GM12878 (cell line): ENCODE data around the gene S100A12. TPM values are rescaled to one million over a fixed set of nuclear protein-coding genes. Genes with fewer than 3 reads are reported as not detected.

Source experiments
- ATAC-seq: fragments of 200-7000 bp; cut with Tn5 transposase; 3 replicates; pipeline ENCODE4 v1.9.1; 2020; ENCODE audit warnings: mild to moderate bottlenecking, moderate library complexity
- BruUV-seq: library from RNA; stranded (reverse); fragments of 400-500 nt; replicated peaks from 2 replicates; lab custom pipeline; 2021; lab: Mats Ljungman, UMichigan
- CTCF ChIA-PET: fragments of 300-600 bp; sonication (Branson Sonifier 250); formaldehyde crosslinking; extraction: SDS; loops from one replicate; lab custom pipeline; 2021; ENCODE audit warnings: inconsistent platforms; lab: Yijun Ruan, JAX
- POLR2A ChIA-PET: fragments of 350-600 bp; formaldehyde crosslinking; extraction: SDS; loops from one replicate; lab custom pipeline; 2021; ENCODE audit warnings: inconsistent platforms; lab: Charles Lee
- RAD21 ChIA-PET: fragments of 300-600 bp; sonication (Branson Sonifier 250); formaldehyde crosslinking; loops from one replicate; lab custom pipeline; 2023; ENCODE audit warnings: antibody characterized with exemption; ENCODE audit not compliant: unreplicated experiment; lab: Charles Lee
- SMC1A ChIA-PET: fragments of 300-600 bp; sonication (Branson Sonifier 250); formaldehyde crosslinking; loops from one replicate; lab custom pipeline; 2023; ENCODE audit not compliant: unreplicated experiment, uncharacterized antibody; lab: Charles Lee
- DNase-seq: peaks from one replicate; pipeline ENCODE4 v3.0.0-alpha.2; 2011; ENCODE audit warnings: low read depth, low spot score
- FAIRE-seq: peaks from 3 replicates; lab custom pipeline; 2011; peaks lifted over from hg19 to GRCh38; lab: Jason Lieb, UNC
- H2AFZ ChIP-seq: 2 replicates; pipeline ENCODE4 v1.6.0; 2011; ENCODE audit warnings: low read depth, low read length, control low read depth; ENCODE audit not compliant: control insufficient read depth
- H3K27ac ChIP-seq: 2 replicates; pipeline ENCODE4 v1.5.1; 2011; ENCODE audit warnings: control low read depth; ENCODE audit not compliant: control insufficient read depth, insufficient read depth
- H3K27me3 ChIP-seq, 2 experiments: replicated peaks in 1 of 2; 2 replicates each; pipeline versions ENCODE4 v1.6.0 to v1.6.1; 2011; ENCODE audit warnings: low read length in 1 of 2; ENCODE audit not compliant: control insufficient read depth in 2 of 2, insufficient read depth in 2 of 2
- H3K36me3 ChIP-seq, 2 experiments: 2 replicates each; pipeline ENCODE4 v1.5.1; 2011; ENCODE audit warnings: low read length in 1 of 2; ENCODE audit not compliant: control insufficient read depth in 2 of 2, insufficient read depth in 2 of 2
- H3K4me1 ChIP-seq: 2 replicates; pipeline ENCODE4 v1.6.1; 2011; ENCODE audit warnings: mild to moderate bottlenecking, low read length, moderate library complexity, mixed read lengths; ENCODE audit not compliant: control insufficient read depth, insufficient read depth
- H3K4me2 ChIP-seq: 2 replicates; pipeline ENCODE4 v1.6.0; 2011; ENCODE audit warnings: control low read depth; ENCODE audit not compliant: control insufficient read depth, insufficient read depth
- H3K4me3 ChIP-seq: fragments of 200-600 bp; sonication (generic); 2 replicates; pipeline ENCODE4 v1.5.1; 2016
- H3K79me2 ChIP-seq: 2 replicates; pipeline ENCODE4 v1.6.0; 2011; ENCODE audit warnings: low read length; ENCODE audit not compliant: control insufficient read depth, insufficient read depth
- H3K9ac ChIP-seq: 2 replicates; pipeline ENCODE4 v1.8.0; 2011; ENCODE audit warnings: low read length, control low read depth, mixed read lengths; ENCODE audit not compliant: control insufficient read depth, insufficient read depth
- H3K9me3 ChIP-seq: replicated peaks from 3 replicates; pipeline ENCODE4 v1.5.1; 2011; ENCODE audit warnings: mild to moderate bottlenecking, low read length; ENCODE audit not compliant: control insufficient read depth, insufficient read depth
- H4K20me1 ChIP-seq: 2 replicates; pipeline ENCODE4 v1.6.0; 2011; ENCODE audit not compliant: control insufficient read depth, insufficient read depth
- CHD4 ChIP-seq: fragments of 200-600 bp; sonication (generic); IDR thresholded peaks from 2 replicates; pipeline ENCODE4 v1.6.1; 2016; ENCODE audit warnings: mild to moderate bottlenecking
- ELK1 ChIP-seq: IDR thresholded peaks from 2 replicates; pipeline ENCODE4 v1.6.1; 2012; ENCODE audit warnings: low read depth, low read length, improper control_type of control experiment
- GABPA ChIP-seq: IDR thresholded peaks from 2 replicates; pipeline ENCODE4 v1.6.1; 2014; ENCODE audit warnings: antibody characterized with exemption, low read depth, mild to moderate bottlenecking, inconsistent platforms
- GATAD2B ChIP-seq: fragments of 450-650 bp; conservative IDR thresholded peaks from 2 replicates; pipeline ENCODE4 v1.6.1; 2017; ENCODE audit warnings: low read depth, mild to moderate bottlenecking, moderate library complexity
- IKZF2 ChIP-seq, 2 experiments: fragments of 450-650 bp; IDR thresholded peaks; 2 replicates each; pipeline ENCODE4 v1.6.1; 2017; ENCODE audit warnings: mild to moderate bottlenecking in 2 of 2, moderate library complexity in 2 of 2
- MEF2A ChIP-seq: IDR thresholded peaks from 2 replicates; pipeline ENCODE4 v1.6.1; 2011; ENCODE audit warnings: low read depth, mild to moderate bottlenecking, low read length, moderate library complexity; ENCODE audit not compliant: insufficient read depth
- NR2C1 ChIP-seq: fragments of 450-650 bp; IDR thresholded peaks from 2 replicates; pipeline ENCODE4 v1.6.1; 2017; ENCODE audit warnings: antibody characterized with exemption, mild to moderate bottlenecking, moderate library complexity
- PAX8 ChIP-seq: fragments of 450-650 bp; IDR thresholded peaks from 2 replicates; pipeline ENCODE4 v1.6.1; 2017; ENCODE audit warnings: mild to moderate bottlenecking, moderate library complexity
- POLR2AphosphoS2 ChIP-seq: IDR thresholded peaks from 2 replicates; pipeline ENCODE4 v1.6.1; 2011; ENCODE audit warnings: low read depth, mild to moderate bottlenecking, low read length, improper control_type of control experiment, moderate library complexity
- POLR2AphosphoS5 ChIP-seq: IDR thresholded peaks from 2 replicates; pipeline ENCODE4 v1.6.1; 2011; ENCODE audit warnings: mild to moderate bottlenecking, low read length, inconsistent platforms
- RELB ChIP-seq: fragments of 450-650 bp; IDR thresholded peaks from 2 replicates; pipeline ENCODE4 v1.6.1; 2017; ENCODE audit warnings: low read depth, mild to moderate bottlenecking, moderate library complexity
- RFX5 ChIP-seq: IDR thresholded peaks from 2 replicates; pipeline ENCODE4 v1.6.1; 2011; ENCODE audit warnings: low read depth, low read length, improper control_type of control experiment
- SUPT20H ChIP-seq: IDR thresholded peaks from 2 replicates; pipeline ENCODE4 v1.6.1; 2011; ENCODE audit warnings: low read depth, mild to moderate bottlenecking, low read length, moderate library complexity, borderline replicate concordance; ENCODE audit not compliant: control insufficient read depth
- ZBTB11 ChIP-seq: fragments of 450-650 bp; formaldehyde crosslinking; IDR thresholded peaks from 2 replicates; pipeline ENCODE4 v1.5.0; 2022; ENCODE audit warnings: mild to moderate bottlenecking, missing genetic modification characterization
- ZZZ3 ChIP-seq: IDR thresholded peaks from 2 replicates; pipeline ENCODE4 v1.6.1; 2011; ENCODE audit warnings: low read depth; ENCODE audit not compliant: control insufficient read depth, insufficient read length
- WGBS: methylation state at CpG from one replicate; pipeline ENCODE4 v1.1.6; 2016; ENCODE audit warnings: low lambda C conversion rate; ENCODE audit not compliant: insufficient replicate concordance, insufficient coverage; ENCODE audit errors: missing lambda C conversion rate; 5-methylcytosine and 5-hydroxymethylcytosine counted together
- in situ Hi-C: fragments of 300-500 bp; cut with MboI; formaldehyde crosslinking; loops from 9 replicates; pipeline ENCODE4 v1.14.3; 2018; ENCODE audit warnings: mixed read lengths
- intact Hi-C: fragments of 100-400 bp; cut with micrococcal nuclease; formaldehyde crosslinking; loops from one replicate; pipeline ENCODE4 v1.14.2; 2022; ENCODE audit not compliant: unreplicated experiment
- polyA plus RNA-seq, 11 experiments: library from polyadenylated mRNA; depleted of rRNA in 4 of 11; unstranded in 6 of 11; stranded (reverse) in 5 of 11; fragments of >200 nt; fragmentation: Nextera tagmentation in 4 of 11; fragmentation: Illumina TruSeq in 1 of 11; extraction: Ambion mirVana in 4 of 11; extraction: Trizol in 1 of 11; gene quantifications; 1 replicate in 1 of 11; 2 replicates in 10 of 11; pipeline versions ENCODE4 v1.2.1 to v1.2.3, GENCODE V29; 2011 to 2016; ENCODE audit warnings: inconsistent platforms in 2 of 11, missing spikeins in 2 of 11, low read depth in 1 of 11
- total RNA-seq, 4 experiments: library from RNA; depleted of rRNA in 3 of 4; stranded (reverse); fragments of >200 nt in 3 of 4; fragmentation: Illumina TruSeq in 1 of 4; extraction: Trizol in 1 of 4; gene quantifications; 2 replicates each; pipeline versions ENCODE4 v1.2.1 to v1.2.3, GENCODE V29; 2013 to 2021
- TF ChIP-seq, protein P1 (sequence below): fragments of 450-650 bp; IDR thresholded peaks from 2 replicates; pipeline ENCODE4 v1.6.1; 2017; ENCODE audit warnings: mild to moderate bottlenecking, moderate library complexity

S100A12 gene
- total and polyA plus RNA-seq, 10 of the 15 experiments (the other 5 are each of a cell fraction or from before 2014, with no cell fraction given) = not detected

- POLR2A ChIA-PET = no interaction called here
- no peak for TF ChIP-seq GATAD2B
- no peak for TF ChIP-seq ZBTB11
- no peak for TF ChIP-seq CHD4
- TF ChIP-seq GABPA = no peak
- TF ChIP-seq, protein P1, sequence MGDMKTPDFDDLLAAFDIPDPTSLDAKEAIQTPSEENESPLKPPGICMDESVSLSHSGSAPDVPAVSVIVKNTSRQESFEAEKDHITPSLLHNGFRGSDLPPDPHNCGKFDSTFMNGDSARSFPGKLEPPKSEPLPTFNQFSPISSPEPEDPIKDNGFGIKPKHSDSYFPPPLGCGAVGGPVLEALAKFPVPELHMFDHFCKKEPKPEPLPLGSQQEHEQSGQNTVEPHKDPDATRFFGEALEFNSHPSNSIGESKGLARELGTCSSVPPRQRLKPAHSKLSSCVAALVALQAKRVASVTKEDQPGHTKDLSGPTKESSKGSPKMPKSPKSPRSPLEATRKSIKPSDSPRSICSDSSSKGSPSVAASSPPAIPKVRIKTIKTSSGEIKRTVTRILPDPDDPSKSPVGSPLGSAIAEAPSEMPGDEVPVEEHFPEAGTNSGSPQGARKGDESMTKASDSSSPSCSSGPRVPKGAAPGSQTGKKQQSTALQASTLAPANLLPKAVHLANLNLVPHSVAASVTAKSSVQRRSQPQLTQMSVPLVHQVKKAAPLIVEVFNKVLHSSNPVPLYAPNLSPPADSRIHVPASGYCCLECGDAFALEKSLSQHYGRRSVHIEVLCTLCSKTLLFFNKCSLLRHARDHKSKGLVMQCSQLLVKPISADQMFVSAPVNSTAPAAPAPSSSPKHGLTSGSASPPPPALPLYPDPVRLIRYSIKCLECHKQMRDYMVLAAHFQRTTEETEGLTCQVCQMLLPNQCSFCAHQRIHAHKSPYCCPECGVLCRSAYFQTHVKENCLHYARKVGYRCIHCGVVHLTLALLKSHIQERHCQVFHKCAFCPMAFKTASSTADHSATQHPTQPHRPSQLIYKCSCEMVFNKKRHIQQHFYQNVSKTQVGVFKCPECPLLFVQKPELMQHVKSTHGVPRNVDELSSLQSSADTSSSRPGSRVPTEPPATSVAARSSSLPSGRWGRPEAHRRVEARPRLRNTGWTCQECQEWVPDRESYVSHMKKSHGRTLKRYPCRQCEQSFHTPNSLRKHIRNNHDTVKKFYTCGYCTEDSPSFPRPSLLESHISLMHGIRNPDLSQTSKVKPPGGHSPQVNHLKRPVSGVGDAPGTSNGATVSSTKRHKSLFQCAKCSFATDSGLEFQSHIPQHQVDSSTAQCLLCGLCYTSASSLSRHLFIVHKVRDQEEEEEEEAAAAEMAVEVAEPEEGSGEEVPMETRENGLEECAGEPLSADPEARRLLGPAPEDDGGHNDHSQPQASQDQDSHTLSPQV = no peak
- TF ChIP-seq SUPT20H = no peak
- no peak for TF ChIP-seq NR2C1
- no peak for TF ChIP-seq RFX5
- TF ChIP-seq POLR2AphosphoS5 = no peak
- no peak for TF ChIP-seq PAX8
- no peak for TF ChIP-seq ELK1
- TF ChIP-seq RELB = no peak
- TF ChIP-seq MEF2A = no peak
- no peak for TF ChIP-seq POLR2AphosphoS2
- TF ChIP-seq IKZF2 (IDR thresholded peaks at IDR 0.05) = no peak
- TF ChIP-seq ZZZ3 = no peak
Observed at GRCh38 chr1:153372571-153372970, 2.9 kb downstream of the S100A12 start.

More at GRCh38 chr1:153372571-153372970, 2.9 kb downstream of the S100A12 start:
- 29% methylated on average over 2 of the region's 2 CpGs for WGBS
- ChIA-PET RAD21 (no interaction called here), SMC1A (no interaction called here), CTCF (no interaction called here)
- no peak overlapping the region for H3K4me2 ChIP-seq
- H3K79me2 ChIP-seq = no peaks in the 10 kb centered on the region
- intact Hi-C loops (no loop called here), in situ Hi-C loops (no loop called here)
- H2AFZ ChIP-seq = no peak overlapping the region
- H3K4me1 ChIP-seq = no peaks in the 10 kb centered on the region
- H3K9ac ChIP-seq = no peak overlapping the region
- DNase-seq = no peak
- no peak for FAIRE-seq
- no peaks in the 10 kb centered on the region for H3K27me3 ChIP-seq
- H3K27ac ChIP-seq = no peak overlapping the region
- BruUV-seq = no TSS peak
- H3K36me3 ChIP-seq = no peaks in the 10 kb centered on the region
- no peak overlapping the region for H3K4me3 ChIP-seq
- no peak for ATAC-seq
- H3K9me3 ChIP-seq = no peaks in the 10 kb centered on the region
- no peaks in the 10 kb centered on the region for H4K20me1 ChIP-seq
